Vagina (tissue), 2 donors: ENCODE results near the gene NEURL3.

Source experiments
- CTCF ChIP-seq, 3 experiments: fragments of 450-650 bp in 2 of 3; fragments of 200-600 bp in 1 of 3; sonication (generic) in 1 of 3; IDR thresholded peaks; one replicate each; pipeline ENCODE4 v1.5.1; 2017 to 2019; ENCODE audit warnings: antibody characterized with exemption in 3 of 3, mild to moderate bottlenecking in 2 of 3, moderate library complexity in 2 of 3
- POLR2A ChIP-seq, 2 donors: fragments of 450-650 bp; IDR thresholded peaks; one replicate each; pipeline ENCODE4 v1.6.1; 2017; ENCODE audit warnings: antibody characterized with exemption in 2 of 2, mild to moderate bottlenecking in 2 of 2, moderate library complexity in 2 of 2

DNA sequence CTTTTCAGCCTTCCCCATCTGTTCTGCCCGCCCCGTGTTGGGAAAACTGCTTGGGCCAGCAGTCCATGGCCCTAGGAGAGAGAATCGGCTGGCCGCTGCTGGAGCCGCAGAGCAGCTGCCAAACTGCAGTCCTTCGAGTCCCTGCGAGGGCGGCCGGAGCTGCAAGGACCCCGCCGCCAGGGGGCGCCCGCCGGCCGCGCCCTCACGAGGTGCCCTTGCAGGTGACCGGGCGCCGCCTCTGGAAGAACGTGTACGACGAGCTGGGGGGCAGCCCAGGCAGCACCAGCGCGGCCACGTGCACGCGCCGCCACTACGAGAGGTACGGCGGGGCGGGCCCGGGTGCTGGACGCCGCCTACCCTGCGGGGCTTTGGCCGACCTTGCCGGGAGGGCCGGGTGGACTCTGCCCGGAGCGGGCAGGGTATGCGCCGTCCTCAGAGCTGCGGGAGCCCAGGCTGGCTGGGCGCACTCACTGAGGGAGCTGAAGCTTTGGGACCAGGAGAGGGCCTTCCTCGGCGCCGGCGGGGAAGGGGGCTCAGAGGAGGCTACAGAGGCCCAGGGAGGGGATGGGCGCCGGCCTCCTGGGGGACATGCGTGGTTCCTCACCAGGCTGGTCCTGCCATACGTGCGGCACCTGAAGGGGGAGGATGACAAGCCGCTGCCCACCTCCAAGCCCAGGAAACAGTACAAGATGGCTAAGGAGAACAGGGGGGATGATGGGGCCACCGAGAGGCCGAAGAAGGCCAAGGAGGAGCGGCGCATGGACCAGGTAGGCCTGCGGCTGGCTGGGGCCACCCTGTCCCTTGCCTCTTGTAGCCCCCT is 45.0 kb upstream of the NEURL3 start:
- TF ChIP-seq CTCF (IDR thresholded peaks at IDR 0.05) (no peak), POLR2A (IDR thresholded peaks at IDR 0.05) (no peak)
